ENCODE measurements around the gene LEPROT. TPM values are rescaled to one million over a fixed set of nuclear protein-coding genes. Genes with fewer than 3 reads are reported as not detected.

Gene LEPROT
- total RNA-seq, 1 donor from 2014 or later, result 37.8 TPM

DNA sequence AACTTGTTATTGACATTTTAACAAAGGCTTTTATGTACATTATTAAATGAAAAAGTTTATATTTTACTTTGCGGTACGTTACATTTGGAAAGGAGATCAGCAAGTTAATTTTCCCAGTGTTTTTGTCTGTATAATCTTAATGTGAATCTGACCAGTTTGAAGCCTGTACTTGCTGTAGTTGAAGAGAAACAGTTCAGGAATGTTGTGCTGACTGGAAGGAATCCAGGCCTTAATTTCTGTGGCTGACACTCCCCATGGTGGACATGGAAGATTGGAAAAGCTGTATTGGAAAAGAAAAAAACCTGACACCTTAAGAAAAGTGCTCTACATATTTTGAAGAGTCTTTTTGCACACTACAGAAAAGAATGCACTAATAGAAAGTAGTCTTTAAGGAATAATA, 15.5 kb downstream of the LEPROT start:
- Histone ChIP-seq H3K36me3 (peaks cover 0 to 12% of the 10 kb centered on the region in 2 donors), H3K27me3 (no peaks in the 10 kb centered on the region), H3K4me3 (no peak overlapping the region), H3K27ac (no peak overlapping the region), H3K4me1 (no peaks in the 10 kb centered on the region), H3K9me3 (no peaks in the 10 kb centered on the region)
- intact Hi-C loops (cut with DNase I), result loop anchor here (10.0 kb wide), 1 partner anchor 249 kb away; no protein-coding TSS in a partner anchor
- DNase-seq (ENCODE audit: extremely low spot score in 2 of 2), result no peak
- TF ChIP-seq POLR2AphosphoS5 (IDR thresholded peaks at IDR 0.05; ENCODE audit: insufficient read depth in 1 of 2, low read depth in 1 of 2) (no peak), POLR2A (IDR thresholded peaks at IDR 0.05) (no peak)
- TF ChIP-seq, protein P1, sequence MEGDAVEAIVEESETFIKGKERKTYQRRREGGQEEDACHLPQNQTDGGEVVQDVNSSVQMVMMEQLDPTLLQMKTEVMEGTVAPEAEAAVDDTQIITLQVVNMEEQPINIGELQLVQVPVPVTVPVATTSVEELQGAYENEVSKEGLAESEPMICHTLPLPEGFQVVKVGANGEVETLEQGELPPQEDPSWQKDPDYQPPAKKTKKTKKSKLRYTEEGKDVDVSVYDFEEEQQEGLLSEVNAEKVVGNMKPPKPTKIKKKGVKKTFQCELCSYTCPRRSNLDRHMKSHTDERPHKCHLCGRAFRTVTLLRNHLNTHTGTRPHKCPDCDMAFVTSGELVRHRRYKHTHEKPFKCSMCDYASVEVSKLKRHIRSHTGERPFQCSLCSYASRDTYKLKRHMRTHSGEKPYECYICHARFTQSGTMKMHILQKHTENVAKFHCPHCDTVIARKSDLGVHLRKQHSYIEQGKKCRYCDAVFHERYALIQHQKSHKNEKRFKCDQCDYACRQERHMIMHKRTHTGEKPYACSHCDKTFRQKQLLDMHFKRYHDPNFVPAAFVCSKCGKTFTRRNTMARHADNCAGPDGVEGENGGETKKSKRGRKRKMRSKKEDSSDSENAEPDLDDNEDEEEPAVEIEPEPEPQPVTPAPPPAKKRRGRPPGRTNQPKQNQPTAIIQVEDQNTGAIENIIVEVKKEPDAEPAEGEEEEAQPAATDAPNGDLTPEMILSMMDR (IDR thresholded peaks at IDR 0.05), result no peak

DNA sequence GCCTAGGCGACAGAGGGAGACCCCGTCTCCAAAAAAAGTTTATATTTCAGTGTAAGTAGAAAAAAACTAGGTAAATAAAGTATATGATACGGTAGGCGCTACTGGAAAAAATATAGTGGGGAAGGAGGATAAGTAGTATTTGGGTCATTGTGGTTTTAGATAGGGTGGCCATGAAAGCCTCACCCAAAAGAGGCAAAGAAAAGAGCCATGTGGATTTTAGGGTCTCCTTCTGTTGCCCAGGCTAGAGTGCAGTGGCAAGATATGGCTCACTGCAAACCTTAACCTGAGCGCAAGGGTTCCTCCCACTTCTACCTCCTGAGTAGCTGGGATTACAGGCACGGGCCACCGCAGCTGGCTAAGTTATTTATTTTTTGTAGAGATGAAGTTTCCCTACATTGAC, 17.1 kb downstream of the LEPROT start:
- intact Hi-C loops (cut with DNase I), result loop anchor here (10.0 kb wide), 1 partner anchor 247 kb away; no protein-coding TSS in a partner anchor

DNA sequence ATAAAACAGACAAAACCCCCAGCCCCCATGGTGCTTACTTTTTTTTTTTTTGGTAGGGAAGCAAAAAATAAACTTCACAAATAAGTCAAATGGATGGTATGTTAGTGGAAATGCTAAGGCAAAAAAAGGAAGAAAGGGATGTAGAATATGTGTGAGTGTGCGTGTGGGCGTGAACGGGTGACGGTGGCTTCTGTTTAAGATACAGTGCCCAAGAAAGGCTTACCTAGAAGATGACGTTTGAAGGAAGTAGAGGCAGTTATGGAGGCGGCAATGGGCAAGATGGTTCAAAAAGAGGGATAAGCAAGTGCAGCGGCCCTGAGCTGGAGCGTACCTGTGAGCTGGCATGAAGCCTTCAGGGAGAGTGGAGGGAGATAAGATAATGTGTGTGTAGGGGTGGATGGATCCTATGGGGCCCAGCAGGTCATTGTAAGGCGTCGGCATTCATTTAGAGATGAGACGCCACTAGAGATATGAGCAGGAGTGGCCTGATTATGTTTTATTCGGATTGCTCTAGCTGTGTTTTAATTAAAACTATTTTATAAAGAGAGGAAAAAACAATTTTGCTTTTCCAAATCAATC, 19.9 kb downstream of the LEPROT start:
- H3K4me1 ChIP-seq, result no peaks in the 10 kb centered on the region
- no peak for TF ChIP-seq POLR2A (IDR thresholded peaks at IDR 0.05)
- no peak for TF ChIP-seq POLR2AphosphoS5 (IDR thresholded peaks at IDR 0.05; ENCODE audit: insufficient read depth in 1 of 2, low read depth in 1 of 2)
- TF ChIP-seq, protein P1 (IDR thresholded peaks at IDR 0.05), result no peak
- intact Hi-C loops (cut with DNase I), result no loop called here
- H3K4me3 ChIP-seq, result no peak overlapping the region
- DNase-seq (ENCODE audit: extremely low spot score in 2 of 2), result no peak
- no peak overlapping the region for H3K27ac ChIP-seq
- no peaks in the 10 kb centered on the region for H3K9me3 ChIP-seq
- no peaks in the 10 kb centered on the region for H3K36me3 ChIP-seq
- H3K27me3 ChIP-seq, result no peaks in the 10 kb centered on the region

More for the DNA sequence above, 17.1 kb downstream of the LEPROT start:
- DNase-seq (ENCODE audit: extremely low spot score in 2 of 2), result no peak
- TF ChIP-seq POLR2A (IDR thresholded peaks at IDR 0.05) (no peak), POLR2AphosphoS5 (IDR thresholded peaks at IDR 0.05; ENCODE audit: insufficient read depth in 1 of 2, low read depth in 1 of 2) (no peak)
- TF ChIP-seq, protein P1 (IDR thresholded peaks at IDR 0.05), result no peak
- H3K27ac ChIP-seq, result no peak overlapping the region
- no peaks in the 10 kb centered on the region for H3K27me3 ChIP-seq
- H3K9me3 ChIP-seq, result no peaks in the 10 kb centered on the region
- no peaks in the 10 kb centered on the region for H3K4me1 ChIP-seq
- peaks cover 0 to 6% of the 10 kb centered on the region in 2 donors for H3K36me3 ChIP-seq
- no peak overlapping the region for H3K4me3 ChIP-seq

DNA sequence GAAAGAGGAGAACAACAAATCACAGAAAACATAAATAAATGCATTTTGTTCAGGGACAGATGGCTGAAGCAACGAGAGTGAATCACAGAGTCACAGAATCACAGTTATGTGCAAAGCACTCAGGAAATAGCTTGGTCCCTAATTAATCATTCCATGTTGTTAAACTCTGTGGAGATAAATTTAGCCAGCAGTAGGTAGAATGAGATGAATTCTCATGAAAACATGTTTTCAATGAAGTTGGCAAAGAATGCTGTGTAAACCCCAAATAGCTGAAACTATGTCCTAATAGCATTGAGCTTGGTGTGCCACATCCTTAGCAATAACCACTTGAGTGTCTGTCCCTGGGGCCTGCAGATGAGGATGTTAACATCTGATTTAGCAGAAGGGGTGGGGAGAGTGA, 20.4 kb downstream of the LEPROT start:
- H3K4me1 ChIP-seq, result no peaks in the 10 kb centered on the region
- TF ChIP-seq POLR2A (IDR thresholded peaks at IDR 0.05) (no peak), POLR2AphosphoS5 (IDR thresholded peaks at IDR 0.05; ENCODE audit: insufficient read depth in 1 of 2, low read depth in 1 of 2) (no peak)
- TF ChIP-seq, protein P1 (IDR thresholded peaks at IDR 0.05), result peak in 1 of 3 experiments; percentile 2
- H3K27me3 ChIP-seq, result no peaks in the 10 kb centered on the region

DNA sequence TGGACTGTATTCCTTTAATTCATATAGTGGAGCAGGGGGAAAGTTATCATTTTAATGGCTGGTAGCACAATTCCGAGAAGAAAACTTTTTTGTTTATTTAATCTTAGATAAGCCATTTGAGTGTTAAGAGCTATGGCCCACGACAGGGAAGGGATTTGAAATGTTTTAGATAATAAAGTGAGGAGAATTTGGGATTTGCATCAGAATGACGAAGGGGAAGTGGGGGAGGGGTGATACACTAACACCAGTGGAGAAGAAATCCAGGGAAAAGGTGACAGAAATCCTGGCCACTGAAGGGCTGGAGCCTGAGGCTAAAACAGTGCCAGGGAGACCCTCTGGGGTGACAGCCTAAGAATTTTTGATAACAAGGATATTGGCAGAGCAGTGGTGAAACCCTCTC, 21.0 kb downstream of the LEPROT start:
- Histone ChIP-seq H3K27ac (no peak overlapping the region), H3K36me3 (no peaks in the 10 kb centered on the region), H3K4me3 (no peak overlapping the region), H3K27me3 (no peaks in the 10 kb centered on the region), H3K9me3 (no peaks in the 10 kb centered on the region), H3K4me1 (no peaks in the 10 kb centered on the region)
- intact Hi-C loops (cut with DNase I), result no loop called here
- TF ChIP-seq, protein P1 (IDR thresholded peaks at IDR 0.05), result no peak
- TF ChIP-seq POLR2AphosphoS5 (IDR thresholded peaks at IDR 0.05; ENCODE audit: insufficient read depth in 1 of 2, low read depth in 1 of 2) (no peak), POLR2A (IDR thresholded peaks at IDR 0.05) (no peak)
- DNase-seq (ENCODE audit: extremely low spot score in 2 of 2), result no peak

More for the DNA sequence above, 20.4 kb downstream of the LEPROT start:
- H3K36me3 ChIP-seq, result no peaks in the 10 kb centered on the region
- H3K27ac ChIP-seq, result no peak overlapping the region
- H3K4me3 ChIP-seq, result no peak overlapping the region
- intact Hi-C loops (cut with DNase I), result no loop called here
- no peak for DNase-seq (ENCODE audit: extremely low spot score in 2 of 2)
- H3K9me3 ChIP-seq, result no peaks in the 10 kb centered on the region
